ENCODE results near the gene SPTB.

Gene SPTB

DNA sequence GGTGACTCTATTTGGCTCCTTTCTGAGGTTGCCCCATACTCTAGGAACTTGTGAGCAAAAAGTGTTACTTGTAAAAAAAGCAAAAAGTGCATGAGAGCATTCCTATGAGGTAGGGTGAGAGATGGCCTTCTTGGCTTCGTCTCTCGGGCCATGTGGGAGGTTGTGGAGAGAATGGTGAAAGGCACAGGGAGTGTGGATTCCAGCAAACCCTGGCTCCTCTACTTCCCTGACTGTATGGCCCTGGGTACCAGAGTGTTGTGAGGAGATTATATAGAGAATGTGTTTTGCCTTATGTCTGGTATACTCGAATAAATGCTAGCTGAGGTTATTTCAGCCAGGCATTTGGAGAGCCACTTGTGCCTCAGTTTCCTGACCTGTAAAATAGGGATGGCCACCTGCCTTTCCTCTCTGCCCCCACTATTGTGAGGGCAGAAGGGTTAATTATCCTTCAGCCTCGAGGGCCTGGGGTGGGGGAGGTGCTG lies 164.5 kb downstream of the SPTB start:
- Histone ChIP-seq H3K4me1 (ENCODE audit: low read length) (no peaks in the 10 kb centered on the region), H3K4me3 (ENCODE audit: low read length) (no peak overlapping the region), H3K36me3 (replicated peaks; ENCODE audit: insufficient read depth, low read length) (no peaks in the 10 kb centered on the region), H3K9ac (ENCODE audit: low read length) (no peak overlapping the region), H2AFZ (ENCODE audit: low read length) (no peak overlapping the region), H4K20me1 (ENCODE audit: insufficient read depth, low read length) (no peaks in the 10 kb centered on the region), H3K27ac (ENCODE audit: low read length) (no peak overlapping the region), H3K79me2 (ENCODE audit: low read length) (no peaks in the 10 kb centered on the region), H3K9me2 (replicated peaks; ENCODE audit: insufficient read depth, low read length) (no peaks in the 10 kb centered on the region), H3K9me3 (replicated peaks; ENCODE audit: insufficient read depth, low read length) (no peaks in the 10 kb centered on the region), H3K4me2 (ENCODE audit: low read depth, low read length) (no peak overlapping the region), H3K27me3 (replicated peaks; ENCODE audit: insufficient read depth, low read length) (no peaks in the 10 kb centered on the region), H3F3A (ENCODE audit: insufficient read depth, low read length) (no peaks in the 10 kb centered on the region)
- TF ChIP-seq EZH2phosphoT487 (IDR thresholded peaks at IDR 0.05; ENCODE audit: low read length): no peak
- no peak for TF ChIP-seq CTCF (IDR thresholded peaks at IDR 0.05; ENCODE audit: low read length)
- no peak for TF ChIP-seq EZH2 (optimal IDR thresholded peaks at IDR 0.05; ENCODE audit: low read depth, low read length)
- no peak for DNase-seq

DNA sequence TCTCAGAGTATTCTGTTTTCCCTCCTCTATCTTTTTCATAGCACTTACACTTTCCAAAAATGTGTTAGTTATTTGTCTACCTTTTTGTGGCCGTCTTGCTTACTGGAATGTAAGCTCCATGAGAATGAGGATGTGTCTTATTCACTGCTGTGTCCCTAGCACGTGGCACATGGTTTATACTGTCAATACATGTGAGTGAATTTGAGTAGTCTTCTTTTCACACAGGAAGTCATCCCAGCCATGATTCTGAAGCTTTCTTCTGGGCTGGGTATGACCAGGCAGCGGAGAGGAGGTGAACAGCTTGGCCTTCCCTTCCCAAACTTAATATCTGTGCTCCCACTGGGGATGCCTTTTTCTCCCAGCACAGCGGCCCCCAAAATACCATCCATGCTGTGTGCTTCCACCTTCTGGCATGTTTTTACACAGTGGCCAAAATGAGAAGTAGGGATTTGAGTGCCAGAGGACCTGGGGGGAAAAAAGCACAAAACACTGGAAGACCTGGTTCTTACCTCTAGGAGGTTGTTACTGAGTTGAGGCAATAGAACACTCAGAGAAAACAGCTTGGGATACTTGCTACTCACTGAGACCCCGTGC lies 165.2 kb downstream of the SPTB start:
- Histone ChIP-seq H2AFZ (ENCODE audit: low read length) (no peak overlapping the region), H3F3A (ENCODE audit: insufficient read depth, low read length) (no peaks in the 10 kb centered on the region), H3K9me3 (replicated peaks; ENCODE audit: insufficient read depth, low read length) (no peaks in the 10 kb centered on the region), H3K27ac (ENCODE audit: low read length) (no peak overlapping the region), H3K27me3 (replicated peaks; ENCODE audit: insufficient read depth, low read length) (no peaks in the 10 kb centered on the region), H3K9ac (ENCODE audit: low read length) (no peak overlapping the region), H3K4me2 (ENCODE audit: low read depth, low read length) (no peak overlapping the region), H3K4me1 (ENCODE audit: low read length) (no peaks in the 10 kb centered on the region), H3K9me2 (replicated peaks; ENCODE audit: insufficient read depth, low read length) (no peaks in the 10 kb centered on the region), H3K4me3 (ENCODE audit: low read length) (no peak overlapping the region), H3K79me2 (ENCODE audit: low read length) (no peaks in the 10 kb centered on the region), H3K36me3 (replicated peaks; ENCODE audit: insufficient read depth, low read length) (no peaks in the 10 kb centered on the region), H4K20me1 (ENCODE audit: insufficient read depth, low read length) (no peaks in the 10 kb centered on the region)
- no peak for TF ChIP-seq EZH2phosphoT487 (IDR thresholded peaks at IDR 0.05; ENCODE audit: low read length)
- TF ChIP-seq CTCF (IDR thresholded peaks at IDR 0.05; ENCODE audit: low read length): no peak
- no peak for TF ChIP-seq EZH2 (optimal IDR thresholded peaks at IDR 0.05; ENCODE audit: low read depth, low read length)
- no peak for DNase-seq

GRCh38 chr14:64713677-64714076 lies 166.0 kb downstream of the SPTB start:
- Histone ChIP-seq H3K9ac (ENCODE audit: low read length) (no peak overlapping the region), H3K9me3 (replicated peaks; ENCODE audit: insufficient read depth, low read length) (no peaks in the 10 kb centered on the region), H3K27me3 (replicated peaks; ENCODE audit: insufficient read depth, low read length) (no peaks in the 10 kb centered on the region), H3K9me2 (replicated peaks; ENCODE audit: insufficient read depth, low read length) (no peaks in the 10 kb centered on the region), H3K4me3 (ENCODE audit: low read length) (no peak overlapping the region), H3K27ac (ENCODE audit: low read length) (no peak overlapping the region), H3K79me2 (ENCODE audit: low read length) (no peaks in the 10 kb centered on the region), H3F3A (ENCODE audit: insufficient read depth, low read length) (no peaks in the 10 kb centered on the region), H2AFZ (ENCODE audit: low read length) (no peak overlapping the region), H3K4me2 (ENCODE audit: low read depth, low read length) (no peak overlapping the region), H4K20me1 (ENCODE audit: insufficient read depth, low read length) (no peaks in the 10 kb centered on the region), H3K36me3 (replicated peaks; ENCODE audit: insufficient read depth, low read length) (no peaks in the 10 kb centered on the region), H3K4me1 (ENCODE audit: low read length) (no peaks in the 10 kb centered on the region)
- no peak for TF ChIP-seq CTCF (IDR thresholded peaks at IDR 0.05; ENCODE audit: low read length)
- no peak for TF ChIP-seq EZH2 (optimal IDR thresholded peaks at IDR 0.05; ENCODE audit: low read depth, low read length)
- TF ChIP-seq EZH2phosphoT487 (IDR thresholded peaks at IDR 0.05; ENCODE audit: low read length): no peak
- DNase-seq: no peak
